NCI-H1694 treated with DMSO at 0.1 percent for 48 hours (cell line): Measurements from ENCODE around the gene TBC1D26.
"Not testable (repeated sequence)": the region's sequence is repeated elsewhere in the genome, so short reads cannot be mapped to it uniquely, and the experiment has no call there.

Source experiments
- DNase-seq: peaks from one replicate; lab custom pipeline; 2025; lab: John Stamatoyannopoulos, UW

Gene TBC1D26

GRCh38 chr17:15744074-15744676, 12.1 kb downstream of the TBC1D26 start:
- DNase-seq: no peak

GRCh38 chr17:15744885-15745284, 12.8 kb downstream of the TBC1D26 start:
- DNase-seq: no peak

- DNase-seq: not testable (repeated sequence)
Observed at GRCh38 chr17:15749403-15749802, 17.3 kb downstream of the TBC1D26 start.

- peak; percentile 17 for DNase-seq
Observed at GRCh38 chr17:15768865-15769533, 36.9 kb downstream of the TBC1D26 start.

- not testable (repeated sequence) for DNase-seq
Observed at GRCh38 chr17:15770679-15771078, 38.6 kb downstream of the TBC1D26 start.

GRCh38 chr17:15776871-15777270, 44.8 kb downstream of the TBC1D26 start:
- DNase-seq: no peak

GRCh38 chr17:15777297-15777696, 45.2 kb downstream of the TBC1D26 start:
- DNase-seq: no peak

- no peak for DNase-seq
Observed at GRCh38 chr17:15777717-15778116, 45.6 kb downstream of the TBC1D26 start.

GRCh38 chr17:15779119-15779518, 47.0 kb downstream of the TBC1D26 start:
- no peak for DNase-seq

- no peak for DNase-seq
Observed at GRCh38 chr17:15780188-15780587, 48.1 kb downstream of the TBC1D26 start.

- no peak for DNase-seq
Observed at GRCh38 chr17:15782866-15783265, 50.8 kb downstream of the TBC1D26 start.

GRCh38 chr17:15783461-15783860, 51.4 kb downstream of the TBC1D26 start:
- no peak for DNase-seq

GRCh38 chr17:15784351-15784750, 52.3 kb downstream of the TBC1D26 start:
- DNase-seq: not testable (repeated sequence)

- not testable (repeated sequence) for DNase-seq
Observed at GRCh38 chr17:15787363-15788075, 55.4 kb downstream of the TBC1D26 start.

- DNase-seq: not testable (repeated sequence)
Observed at GRCh38 chr17:15788365-15788764, 56.3 kb downstream of the TBC1D26 start.
